Measurements from ENCODE around the gene CCR5AS.

The CCR5AS gene

DNA sequence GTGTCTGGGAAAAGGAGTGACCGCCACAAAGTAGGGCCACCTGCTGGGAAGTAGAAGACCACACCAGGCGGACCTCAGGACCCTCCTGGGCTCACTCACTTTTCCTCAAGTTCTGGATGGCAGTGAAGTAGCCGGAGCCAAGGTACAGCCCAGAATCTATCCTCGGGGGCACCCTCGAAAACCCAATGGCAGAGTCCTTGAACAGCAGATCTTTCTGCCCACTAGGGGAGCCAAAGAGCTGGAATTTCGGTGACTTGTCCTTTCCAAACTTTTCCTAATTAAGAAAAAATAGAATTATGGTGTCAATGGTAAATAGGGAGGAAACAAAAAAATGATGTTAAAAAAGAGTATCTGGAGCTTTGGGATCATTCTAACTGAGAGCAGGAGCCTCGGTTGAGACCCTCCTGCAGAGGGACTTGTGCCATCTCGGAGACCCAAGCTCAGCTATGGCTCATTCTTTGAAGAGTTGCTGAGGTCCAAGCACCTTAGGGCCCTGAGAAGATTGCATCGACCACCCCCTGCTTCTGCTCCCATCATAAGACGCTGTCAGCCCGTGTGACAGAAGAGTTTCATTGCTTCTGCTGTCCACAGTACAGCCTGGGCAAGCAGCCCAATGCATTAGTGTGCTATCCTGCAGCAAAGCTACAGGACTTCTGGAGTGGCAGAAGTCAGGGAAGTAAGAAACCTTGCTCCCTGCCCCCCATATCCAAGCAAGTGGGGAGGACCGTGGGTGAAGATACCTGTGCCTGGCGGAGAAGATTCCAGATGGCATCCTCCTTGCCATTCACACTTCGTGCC lies 43.1 kb upstream of the CCR5AS start:
- DNase-seq, result no peak
- Histone ChIP-seq H3K9me3 (ENCODE audit: control insufficient read depth in 2 of 3, insufficient read depth in 1 of 3, low read length in 3 of 3) (no peaks in the 10 kb centered on the region), H3K4me3 (ENCODE audit: low read length in 3 of 3) (no peak overlapping the region), H3K36me3 (ENCODE audit: control insufficient read depth in 2 of 3, insufficient read depth in 3 of 3, low read length in 3 of 3) (no peaks in the 10 kb centered on the region), H3K27ac (ENCODE audit: low read depth in 2 of 2, low read length in 2 of 2) (no peak overlapping the region), H3K27me3 (ENCODE audit: control insufficient read depth, insufficient read depth, low read length) (no peaks in the 10 kb centered on the region), H3K9ac (ENCODE audit: low read length in 3 of 3) (no peak overlapping the region), H3K4me1 (ENCODE audit: control insufficient read depth in 2 of 3, insufficient read depth in 2 of 3, low read depth in 1 of 3, low read length in 3 of 3) (no peaks in the 10 kb centered on the region)
- intact Hi-C loops (cut with DNase I), result no loop called here
- TF ChIP-seq, protein P1, sequence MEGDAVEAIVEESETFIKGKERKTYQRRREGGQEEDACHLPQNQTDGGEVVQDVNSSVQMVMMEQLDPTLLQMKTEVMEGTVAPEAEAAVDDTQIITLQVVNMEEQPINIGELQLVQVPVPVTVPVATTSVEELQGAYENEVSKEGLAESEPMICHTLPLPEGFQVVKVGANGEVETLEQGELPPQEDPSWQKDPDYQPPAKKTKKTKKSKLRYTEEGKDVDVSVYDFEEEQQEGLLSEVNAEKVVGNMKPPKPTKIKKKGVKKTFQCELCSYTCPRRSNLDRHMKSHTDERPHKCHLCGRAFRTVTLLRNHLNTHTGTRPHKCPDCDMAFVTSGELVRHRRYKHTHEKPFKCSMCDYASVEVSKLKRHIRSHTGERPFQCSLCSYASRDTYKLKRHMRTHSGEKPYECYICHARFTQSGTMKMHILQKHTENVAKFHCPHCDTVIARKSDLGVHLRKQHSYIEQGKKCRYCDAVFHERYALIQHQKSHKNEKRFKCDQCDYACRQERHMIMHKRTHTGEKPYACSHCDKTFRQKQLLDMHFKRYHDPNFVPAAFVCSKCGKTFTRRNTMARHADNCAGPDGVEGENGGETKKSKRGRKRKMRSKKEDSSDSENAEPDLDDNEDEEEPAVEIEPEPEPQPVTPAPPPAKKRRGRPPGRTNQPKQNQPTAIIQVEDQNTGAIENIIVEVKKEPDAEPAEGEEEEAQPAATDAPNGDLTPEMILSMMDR (IDR thresholded peaks at IDR 0.05; ENCODE audit: borderline replicate concordance, extremely low read depth, insufficient read depth), result peak; percentile 41
- no peak for FAIRE-seq

DNA sequence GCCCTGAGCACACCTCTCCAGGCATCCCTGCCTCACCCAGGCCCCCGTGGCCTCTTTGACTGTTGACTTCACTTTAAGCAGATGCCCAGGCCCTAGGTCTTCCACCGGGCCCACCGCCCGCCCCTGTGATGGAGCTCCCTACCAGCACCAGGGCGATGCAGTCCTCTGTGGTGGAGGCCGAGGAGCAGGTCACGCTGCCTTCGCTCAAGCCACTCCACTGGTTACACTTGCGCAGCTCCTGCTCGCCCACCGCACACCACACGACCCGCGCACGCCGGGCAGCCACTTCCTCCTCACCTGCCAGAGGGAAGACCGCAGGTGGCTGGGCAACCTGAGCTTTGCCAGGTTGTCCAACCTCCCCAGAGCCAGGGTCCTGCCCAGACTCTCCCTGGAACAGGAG lies 41.9 kb upstream of the CCR5AS start:
- FAIRE-seq (no peak), DNase-seq (no peak)
- intact Hi-C loops (cut with DNase I), result no loop called here
- Histone ChIP-seq H3K4me1 (ENCODE audit: control insufficient read depth in 2 of 3, insufficient read depth in 2 of 3, low read depth in 1 of 3, low read length in 3 of 3) (no peaks in the 10 kb centered on the region), H3K9ac (ENCODE audit: low read length in 3 of 3) (no peak overlapping the region), H3K27me3 (ENCODE audit: control insufficient read depth, insufficient read depth, low read length) (no peaks in the 10 kb centered on the region), H3K4me3 (ENCODE audit: low read length in 3 of 3) (no peak overlapping the region), H3K9me3 (ENCODE audit: control insufficient read depth in 2 of 3, insufficient read depth in 1 of 3, low read length in 3 of 3) (no peaks in the 10 kb centered on the region), H3K27ac (ENCODE audit: low read depth in 2 of 2, low read length in 2 of 2) (no peak overlapping the region), H3K36me3 (ENCODE audit: control insufficient read depth in 2 of 3, insufficient read depth in 3 of 3, low read length in 3 of 3) (no peaks in the 10 kb centered on the region)
- TF ChIP-seq, protein P1 (IDR thresholded peaks at IDR 0.05; ENCODE audit: borderline replicate concordance, extremely low read depth, insufficient read depth), result no peak

DNA sequence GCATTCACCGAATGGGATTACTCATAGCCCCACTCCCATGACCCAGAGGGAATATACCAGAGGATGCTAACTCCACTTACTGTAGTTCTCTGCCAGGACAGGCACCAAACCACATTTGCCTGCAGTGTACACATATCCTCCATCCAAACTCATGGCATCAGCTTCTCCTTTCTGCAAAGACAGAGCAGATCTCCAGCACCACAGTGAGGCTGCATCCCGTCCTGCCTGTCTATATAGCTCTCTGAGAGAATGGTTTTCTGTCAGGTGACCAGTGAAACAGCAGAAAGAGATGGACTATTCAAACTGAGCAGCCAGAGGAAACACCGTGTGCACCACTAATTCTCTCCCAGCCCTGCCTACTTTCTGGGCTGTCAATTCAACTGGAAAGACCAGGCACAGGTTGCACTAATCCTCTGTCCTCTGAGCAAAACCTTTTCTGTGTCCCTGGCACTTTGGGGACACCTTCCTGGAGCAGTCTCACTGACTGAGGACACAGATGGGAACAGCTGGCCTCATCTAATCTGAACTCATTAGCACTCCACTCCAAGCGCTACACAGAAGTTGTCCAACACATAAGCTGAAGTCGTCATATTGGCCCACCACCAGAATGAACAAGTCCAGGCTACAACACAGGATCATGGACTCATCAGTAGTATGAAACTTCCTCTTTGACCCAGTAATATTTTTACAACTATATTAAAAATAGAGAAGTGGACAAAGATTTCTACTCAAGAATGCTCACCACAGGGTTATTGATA lies 40.5 kb upstream of the CCR5AS start:
- no peak overlapping the region for H3K9ac ChIP-seq (ENCODE audit: low read length in 3 of 3)
- TF ChIP-seq, protein P1 (IDR thresholded peaks at IDR 0.05; ENCODE audit: borderline replicate concordance, extremely low read depth, insufficient read depth), result no peak
- H3K36me3 ChIP-seq (ENCODE audit: control insufficient read depth in 2 of 3, insufficient read depth in 3 of 3, low read length in 3 of 3), result no peaks in the 10 kb centered on the region
- FAIRE-seq (no peak), DNase-seq (no peak)
- H3K27me3 ChIP-seq (ENCODE audit: control insufficient read depth, insufficient read depth, low read length), result no peaks in the 10 kb centered on the region
- no peak overlapping the region for H3K27ac ChIP-seq (ENCODE audit: low read depth in 2 of 2, low read length in 2 of 2)
- H3K4me3 ChIP-seq (ENCODE audit: low read length in 3 of 3), result no peak overlapping the region
- intact Hi-C loops (cut with DNase I), result no loop called here
- no peaks in the 10 kb centered on the region for H3K9me3 ChIP-seq (ENCODE audit: control insufficient read depth in 2 of 3, insufficient read depth in 1 of 3, low read length in 3 of 3)
- H3K4me1 ChIP-seq (ENCODE audit: control insufficient read depth in 2 of 3, insufficient read depth in 2 of 3, low read depth in 1 of 3, low read length in 3 of 3), result no peaks in the 10 kb centered on the region

Data from kidney (tissue), 13 donors.